Endodermal cell (in vitro differentiated cells): ENCODE data around the gene ADAMTS13. TPM values are rescaled to one million over a fixed set of nuclear protein-coding genes. Genes with fewer than 3 reads are reported as not detected.

Source experiments
- DNase-seq: peaks from one replicate; pipeline ENCODE4 v3.0.0-alpha.2; 2017
- H3K27ac ChIP-seq: 2 replicates; pipeline ENCODE4 v1.5.1; 2013; ENCODE audit warnings: mild to moderate bottlenecking, low read depth, low read length, moderate library complexity
- H3K27me3 ChIP-seq: 2 replicates; pipeline ENCODE4 v1.6.1; 2013; ENCODE audit warnings: mild to moderate bottlenecking, low read length, moderate library complexity; ENCODE audit not compliant: insufficient read depth, control insufficient read depth, poor library complexity, severe bottlenecking
- H3K36me3 ChIP-seq: 2 replicates; pipeline ENCODE4 v1.7.0; 2013; ENCODE audit warnings: mild to moderate bottlenecking, low read length, moderate library complexity; ENCODE audit not compliant: control insufficient read depth, insufficient read depth
- H3K4me1 ChIP-seq: one replicate; pipeline ENCODE4 v1.7.0; 2013; ENCODE audit warnings: low read length; ENCODE audit not compliant: control insufficient read depth, insufficient read depth
- H3K4me3 ChIP-seq: 2 replicates; pipeline ENCODE4 v1.5.1; 2013; ENCODE audit warnings: mild to moderate bottlenecking, low read length, moderate library complexity
- H3K9ac ChIP-seq: 2 replicates; pipeline ENCODE4 v1.6.1; 2013; ENCODE audit warnings: mild to moderate bottlenecking, low read length, moderate library complexity; ENCODE audit not compliant: poor library complexity, severe bottlenecking; ENCODE audit errors: extremely low read depth
- H3K9me3 ChIP-seq: 2 replicates; pipeline ENCODE4 v1.6.1; 2013; ENCODE audit warnings: mild to moderate bottlenecking, low read length, moderate library complexity; ENCODE audit not compliant: control insufficient read depth
- H3K27ac Mint-ChIP-seq: 2 replicates; pipeline ENCODE4 v1.8.0; 2020; ENCODE audit warnings: mixed read lengths
- H3K27me3 Mint-ChIP-seq: 2 replicates; pipeline ENCODE4 v1.8.0; 2021; ENCODE audit warnings: mild to moderate bottlenecking, mixed read lengths; ENCODE audit not compliant: insufficient read depth
- H3K36me3 Mint-ChIP-seq: 2 replicates; pipeline ENCODE4 v1.8.0; 2020; ENCODE audit warnings: low read depth, mixed read lengths
- H3K4me1 Mint-ChIP-seq: 2 replicates; pipeline ENCODE4 v1.8.0; 2020; ENCODE audit warnings: mixed read lengths
- H3K4me3 Mint-ChIP-seq: 2 replicates; pipeline ENCODE4 v1.8.0; 2020; ENCODE audit warnings: mild to moderate bottlenecking, moderate library complexity, mixed read lengths
- H3K9me3 Mint-ChIP-seq: 2 replicates; pipeline ENCODE4 v1.8.0; 2020; ENCODE audit warnings: mild to moderate bottlenecking, mixed read lengths
- WGBS, 2 experiments: methylation state at CpG; one replicate each; pipeline versions ENCODE4 v1.1.5 to v1.1.7; 2013; ENCODE audit warnings: missing lambda C conversion rate in 2 of 2, mixed read lengths in 1 of 2; ENCODE audit not compliant: insufficient coverage in 1 of 2, insufficient read length in 1 of 2; 5-methylcytosine and 5-hydroxymethylcytosine counted together
- total RNA-seq, 2 donors: library from RNA; stranded (reverse); fragmentation: NEBNext Ultra II Directional in 1 of 2; extraction: Animal tissue kit (Norgen Biotek cat#: 25700) in 1 of 2; gene quantifications; 2 replicates in 1 of 2; 3 replicates in 1 of 2; pipeline ENCODE4 v1.2.1, GENCODE V29; 2021
- TF ChIP-seq, protein P1 (sequence below): fragments of 200-600 bp; sonication (generic); conservative IDR thresholded peaks from 2 replicates; pipeline ENCODE4 v1.5.0; 2021; ENCODE audit warnings: antibody characterized with exemption, mild to moderate bottlenecking

ADAMTS13 gene
- total RNA-seq, 2 donors from 2014 or later, result 13.5 to 21.7 TPM

DNA sequence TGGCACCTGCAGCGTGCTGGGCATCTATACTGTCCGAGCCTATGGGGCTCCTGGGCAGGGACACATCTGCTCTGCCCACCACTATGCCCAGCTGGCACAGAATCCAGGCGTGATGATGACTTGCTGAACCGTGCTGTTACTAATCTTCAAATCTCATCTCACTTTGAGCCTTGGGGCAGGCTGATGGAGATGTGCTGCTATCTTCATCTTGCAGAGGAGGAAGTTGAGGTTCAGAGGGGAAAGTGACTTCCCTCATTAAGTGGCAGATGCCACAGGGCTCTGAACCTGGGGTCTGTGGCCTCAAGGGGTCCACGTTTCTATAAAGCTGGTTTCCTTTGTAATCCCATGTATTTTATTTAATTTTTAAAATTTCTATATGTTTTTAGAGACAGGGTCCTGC is 52.0 kb downstream of the ADAMTS13 start:
- peaks cover 9% of the 10 kb centered on the region for H3K4me1 ChIP-seq
- DNase-seq, result no peak
- peaks cover 6% of the 10 kb centered on the region for H3K36me3 ChIP-seq
- H3K4me3 Mint-ChIP-seq, result no peak overlapping the region
- no peaks in the 10 kb centered on the region for H3K9me3 Mint-ChIP-seq
- no peaks in the 10 kb centered on the region for H3K9me3 ChIP-seq
- WGBS, 2 experiments, result 87 to 98% methylated on average over 4 to 5 of the region's 5 CpGs
- H3K36me3 Mint-ChIP-seq, result peaks cover 10% of the 10 kb centered on the region
- H3K27me3 ChIP-seq, result peaks cover under 1% of the 10 kb centered on the region
- no peak overlapping the region for H3K4me3 ChIP-seq
- H3K4me1 Mint-ChIP-seq, result peaks cover 3% of the 10 kb centered on the region
- H3K27ac ChIP-seq, result no peak overlapping the region
- no peak overlapping the region for H3K27ac Mint-ChIP-seq
- no peak overlapping the region for H3K9ac ChIP-seq
- no peaks in the 10 kb centered on the region for H3K27me3 Mint-ChIP-seq
- TF ChIP-seq, protein P1, sequence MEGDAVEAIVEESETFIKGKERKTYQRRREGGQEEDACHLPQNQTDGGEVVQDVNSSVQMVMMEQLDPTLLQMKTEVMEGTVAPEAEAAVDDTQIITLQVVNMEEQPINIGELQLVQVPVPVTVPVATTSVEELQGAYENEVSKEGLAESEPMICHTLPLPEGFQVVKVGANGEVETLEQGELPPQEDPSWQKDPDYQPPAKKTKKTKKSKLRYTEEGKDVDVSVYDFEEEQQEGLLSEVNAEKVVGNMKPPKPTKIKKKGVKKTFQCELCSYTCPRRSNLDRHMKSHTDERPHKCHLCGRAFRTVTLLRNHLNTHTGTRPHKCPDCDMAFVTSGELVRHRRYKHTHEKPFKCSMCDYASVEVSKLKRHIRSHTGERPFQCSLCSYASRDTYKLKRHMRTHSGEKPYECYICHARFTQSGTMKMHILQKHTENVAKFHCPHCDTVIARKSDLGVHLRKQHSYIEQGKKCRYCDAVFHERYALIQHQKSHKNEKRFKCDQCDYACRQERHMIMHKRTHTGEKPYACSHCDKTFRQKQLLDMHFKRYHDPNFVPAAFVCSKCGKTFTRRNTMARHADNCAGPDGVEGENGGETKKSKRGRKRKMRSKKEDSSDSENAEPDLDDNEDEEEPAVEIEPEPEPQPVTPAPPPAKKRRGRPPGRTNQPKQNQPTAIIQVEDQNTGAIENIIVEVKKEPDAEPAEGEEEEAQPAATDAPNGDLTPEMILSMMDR, result no peak

DNA sequence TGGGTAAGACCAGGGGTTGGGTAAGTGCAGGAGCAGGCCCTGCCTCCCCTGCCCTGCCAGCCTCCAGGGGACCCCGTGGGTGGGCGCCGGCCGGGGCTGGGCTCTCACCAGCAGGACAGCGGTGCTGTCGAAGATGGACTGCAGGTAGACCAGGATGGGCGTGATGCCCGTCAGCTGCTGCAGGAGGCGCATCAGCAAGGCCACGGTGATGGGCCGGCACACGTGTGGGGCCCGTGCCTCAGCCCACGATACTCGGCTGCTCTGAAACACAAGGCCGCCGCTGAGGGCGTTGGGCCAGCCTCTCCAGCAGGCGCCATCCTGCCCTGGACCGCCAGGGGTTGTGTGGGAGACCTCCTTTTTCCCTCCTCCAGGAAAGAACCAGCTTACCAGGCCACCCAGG is 52.7 kb downstream of the ADAMTS13 start:
- Histone ChIP-seq H3K36me3 (peaks cover 6% of the 10 kb centered on the region), H3K27ac (no peak overlapping the region), H3K9ac (no peak overlapping the region), H3K4me1 (peaks cover 9% of the 10 kb centered on the region), H3K27me3 (peaks cover 7% of the 10 kb centered on the region), H3K4me3 (no peak overlapping the region), H3K9me3 (no peaks in the 10 kb centered on the region)
- Mint-ChIP-seq H3K4me3 (no peak overlapping the region), H3K4me1 (peaks cover 3% of the 10 kb centered on the region), H3K27ac (no peak overlapping the region), H3K27me3 (peaks cover 5% of the 10 kb centered on the region), H3K9me3 (no peaks in the 10 kb centered on the region), H3K36me3 (peaks cover 10% of the 10 kb centered on the region)
- no peak for DNase-seq
- TF ChIP-seq, protein P1, result peak; percentile 26
- 94 to 96% methylated on average over 8 to 20 of the region's 20 CpGs for WGBS, 2 experiments

DNA sequence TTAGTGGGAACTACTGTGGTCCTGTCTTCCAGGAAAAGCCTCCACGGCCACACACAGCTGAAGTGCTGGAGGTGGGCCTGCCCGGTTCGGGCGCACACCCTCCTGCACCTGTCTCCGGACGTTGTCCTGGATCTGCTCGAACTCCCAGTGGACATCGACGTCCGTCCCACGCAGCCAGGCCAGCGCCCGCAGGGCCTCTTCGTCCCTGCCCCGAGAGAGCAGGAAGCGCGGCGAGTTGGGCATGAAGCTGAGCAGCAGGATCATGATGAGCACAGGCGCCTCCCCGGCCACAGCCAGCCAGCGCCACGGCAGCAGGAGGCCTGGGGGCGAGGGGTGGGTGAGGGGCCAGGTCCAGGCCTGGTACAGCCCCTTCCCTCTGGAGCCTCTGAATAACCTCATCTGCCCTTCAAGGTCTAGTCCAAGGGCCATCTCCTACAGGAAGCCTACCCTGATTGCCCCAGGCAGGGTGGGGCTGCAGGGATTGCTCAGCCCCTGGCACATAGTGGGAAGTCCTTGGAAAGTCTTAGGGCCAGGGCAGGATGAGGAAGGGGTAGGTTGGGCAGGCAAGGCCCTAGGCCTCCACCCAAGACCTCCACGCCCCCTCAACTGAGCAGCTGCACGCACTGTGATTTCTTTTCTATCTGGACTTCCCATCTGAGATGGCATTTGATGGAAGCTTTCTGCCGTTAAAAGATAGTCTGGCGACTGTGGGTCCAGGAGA is 53.3 kb downstream of the ADAMTS13 start:
- H3K27ac Mint-ChIP-seq, result no peak overlapping the region
- 94 to 99% methylated on average over 20 to 27 of the region's 27 CpGs for WGBS, 2 experiments
- H3K4me1 Mint-ChIP-seq, result peaks cover 3% of the 10 kb centered on the region
- H3K4me1 ChIP-seq, result peaks cover 9% of the 10 kb centered on the region
- TF ChIP-seq, protein P1, result no peak
- peaks cover 9% of the 10 kb centered on the region for H3K27me3 ChIP-seq
- H3K27me3 Mint-ChIP-seq, result peaks cover 6% of the 10 kb centered on the region
- H3K9me3 Mint-ChIP-seq, result no peaks in the 10 kb centered on the region
- H3K9me3 ChIP-seq, result no peaks in the 10 kb centered on the region
- H3K4me3 Mint-ChIP-seq, result no peak overlapping the region
- H3K9ac ChIP-seq, result no peak overlapping the region
- peaks cover 6% of the 10 kb centered on the region for H3K36me3 ChIP-seq
- no peak for DNase-seq
- no peak overlapping the region for H3K4me3 ChIP-seq
- no peak overlapping the region for H3K27ac ChIP-seq
- H3K36me3 Mint-ChIP-seq, result peaks cover 10% of the 10 kb centered on the region
